Measurements from ENCODE around the gene VCAN.

DNA sequence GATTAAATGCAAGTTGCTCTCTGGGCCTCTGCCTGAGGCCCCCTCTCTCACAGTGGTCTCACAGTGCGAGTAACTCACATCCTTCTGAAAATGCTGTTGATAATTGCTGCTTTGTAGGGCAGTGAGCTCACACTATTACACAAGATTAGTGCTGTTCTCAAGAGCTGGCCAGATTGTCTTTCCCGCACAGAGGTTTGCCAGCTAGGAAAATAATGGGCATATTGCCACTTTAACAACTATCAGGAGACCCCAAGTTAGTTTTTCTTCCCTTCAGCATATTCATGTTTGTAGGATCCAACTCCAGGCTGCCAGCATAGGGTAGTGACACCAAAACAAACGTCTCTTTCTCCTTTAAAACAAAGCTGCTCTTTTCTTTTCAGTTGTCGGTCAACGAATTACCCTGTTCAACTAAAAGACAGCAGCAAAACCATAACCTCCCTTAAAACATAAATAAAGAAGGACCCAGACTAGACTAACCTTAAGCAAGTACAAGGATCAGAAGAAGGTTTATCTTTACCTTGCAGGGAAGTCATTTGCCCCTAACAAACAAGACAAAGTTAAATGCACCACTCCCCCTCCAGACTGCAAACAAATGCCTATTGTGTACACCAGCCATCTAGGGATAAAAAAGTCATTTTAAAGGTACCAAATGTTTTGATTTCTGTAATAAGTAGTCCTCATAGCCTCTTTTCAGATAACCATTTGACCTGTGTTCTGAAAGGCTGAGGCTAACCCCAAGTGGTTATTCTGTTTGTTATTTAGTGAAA is 91.4 kb downstream of the VCAN start:
- TF ChIP-seq, protein P1, sequence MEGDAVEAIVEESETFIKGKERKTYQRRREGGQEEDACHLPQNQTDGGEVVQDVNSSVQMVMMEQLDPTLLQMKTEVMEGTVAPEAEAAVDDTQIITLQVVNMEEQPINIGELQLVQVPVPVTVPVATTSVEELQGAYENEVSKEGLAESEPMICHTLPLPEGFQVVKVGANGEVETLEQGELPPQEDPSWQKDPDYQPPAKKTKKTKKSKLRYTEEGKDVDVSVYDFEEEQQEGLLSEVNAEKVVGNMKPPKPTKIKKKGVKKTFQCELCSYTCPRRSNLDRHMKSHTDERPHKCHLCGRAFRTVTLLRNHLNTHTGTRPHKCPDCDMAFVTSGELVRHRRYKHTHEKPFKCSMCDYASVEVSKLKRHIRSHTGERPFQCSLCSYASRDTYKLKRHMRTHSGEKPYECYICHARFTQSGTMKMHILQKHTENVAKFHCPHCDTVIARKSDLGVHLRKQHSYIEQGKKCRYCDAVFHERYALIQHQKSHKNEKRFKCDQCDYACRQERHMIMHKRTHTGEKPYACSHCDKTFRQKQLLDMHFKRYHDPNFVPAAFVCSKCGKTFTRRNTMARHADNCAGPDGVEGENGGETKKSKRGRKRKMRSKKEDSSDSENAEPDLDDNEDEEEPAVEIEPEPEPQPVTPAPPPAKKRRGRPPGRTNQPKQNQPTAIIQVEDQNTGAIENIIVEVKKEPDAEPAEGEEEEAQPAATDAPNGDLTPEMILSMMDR (IDR thresholded peaks at IDR 0.05), result no peak
- TF ChIP-seq POLR2A (IDR thresholded peaks at IDR 0.05), result no peak

Measured in uterus (tissue), 2 donors.